ENCODE data around the gene ACYP2.

Gene ACYP2

GRCh38 chr2:54158311-54158710, 42.9 kb downstream of the ACYP2 start:
- no peak for DNase-seq (ENCODE audit: low read depth)

- no peak for DNase-seq (ENCODE audit: low read depth)
Measured at GRCh38 chr2:54161660-54162424, 46.4 kb downstream of the ACYP2 start.

GRCh38 chr2:54164106-54164505, 48.7 kb downstream of the ACYP2 start:
- no peak for DNase-seq (ENCODE audit: low read depth)

- no peak for DNase-seq (ENCODE audit: low read depth)
Measured at GRCh38 chr2:54166121-54166773, 50.8 kb downstream of the ACYP2 start.

- DNase-seq (ENCODE audit: low read depth) = no peak
Measured at GRCh38 chr2:54176577-54176976, 61.2 kb downstream of the ACYP2 start.

GRCh38 chr2:54183281-54183680, 67.9 kb downstream of the ACYP2 start:
- no peak for DNase-seq (ENCODE audit: low read depth)

GRCh38 chr2:54183972-54184371, 68.6 kb downstream of the ACYP2 start:
- no peak for DNase-seq (ENCODE audit: low read depth)

GRCh38 chr2:54185105-54185504, 69.7 kb downstream of the ACYP2 start:
- no peak for DNase-seq (ENCODE audit: low read depth)

GRCh38 chr2:54187331-54187730, 71.9 kb downstream of the ACYP2 start:
- no peak for DNase-seq (ENCODE audit: low read depth)

GRCh38 chr2:54189539-54189938, 74.1 kb downstream of the ACYP2 start:
- DNase-seq (ENCODE audit: low read depth) = no peak

GRCh38 chr2:54191361-54192135, 76.1 kb downstream of the ACYP2 start:
- no peak for DNase-seq (ENCODE audit: low read depth)

- DNase-seq (ENCODE audit: low read depth) = no peak
Measured at GRCh38 chr2:54194761-54195750, 79.6 kb downstream of the ACYP2 start.

GRCh38 chr2:54196646-54197045, 81.2 kb downstream of the ACYP2 start:
- DNase-seq (ENCODE audit: low read depth) = no peak

GRCh38 chr2:54204476-54204875, 89.1 kb downstream of the ACYP2 start:
- DNase-seq (ENCODE audit: low read depth) = no peak

- DNase-seq (ENCODE audit: low read depth) = no peak
Measured at GRCh38 chr2:54206596-54206995, 91.2 kb downstream of the ACYP2 start.

- DNase-seq (ENCODE audit: low read depth) = no peak
Measured at GRCh38 chr2:54207666-54208195, 92.3 kb downstream of the ACYP2 start.

- DNase-seq (ENCODE audit: low read depth) = no peak
Measured at GRCh38 chr2:54208364-54209240, 93.2 kb downstream of the ACYP2 start.

- no peak for DNase-seq (ENCODE audit: low read depth)
Measured at GRCh38 chr2:54209379-54209778, 94.0 kb downstream of the ACYP2 start.

GRCh38 chr2:54212456-54212855, 97.0 kb downstream of the ACYP2 start:
- no peak for DNase-seq (ENCODE audit: low read depth)

- DNase-seq (ENCODE audit: low read depth) = no peak
Measured at GRCh38 chr2:54213082-54213481, 97.7 kb downstream of the ACYP2 start.

Data from stimulated activated CD4-positive, alpha-beta T cell treated with anti-CD3 and anti-CD28 coated beads, Interleukin-2, amount 100 ng/mL, for 4 hours (primary cell).